ENCODE results near the gene XCL2.
"Not testable (repeated sequence)": the region's sequence is repeated elsewhere in the genome, so short reads cannot be mapped to it uniquely, and the experiment has no call there.

The XCL2 gene

DNA sequence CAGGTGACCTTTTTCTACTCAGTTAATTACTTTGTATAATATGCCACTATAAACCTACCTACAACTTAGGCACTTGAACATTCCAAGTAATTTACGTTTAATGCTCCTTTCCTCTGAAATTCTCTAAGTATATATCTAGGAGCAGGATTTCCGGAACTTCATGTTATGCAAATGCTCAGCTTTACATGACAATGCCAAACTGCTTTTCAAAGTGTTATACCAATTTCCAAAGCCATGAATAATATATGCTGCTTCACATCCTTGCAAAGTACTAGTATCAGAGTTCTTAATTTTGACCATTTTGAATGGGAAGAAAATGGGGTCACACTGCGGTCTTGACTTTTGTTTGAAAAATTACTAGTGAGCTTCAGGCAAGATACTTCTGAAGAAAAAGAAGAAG lies 26.9 kb upstream of the XCL2 start:
- no peak for DNase-seq
- TF ChIP-seq POLR2A (IDR thresholded peaks at IDR 0.05; ENCODE audit: low read length) (no peak), GATA1 (IDR thresholded peaks at IDR 0.05; ENCODE audit: low read depth, low read length) (no peak)

GRCh38 chr1:168568346-168568745 lies 24.5 kb upstream of the XCL2 start:
- DNase-seq, result no peak
- TF ChIP-seq POLR2A (IDR thresholded peaks at IDR 0.05; ENCODE audit: low read length) (no peak), GATA1 (IDR thresholded peaks at IDR 0.05; ENCODE audit: low read depth, low read length) (no peak)

GRCh38 chr1:168567568-168567967 lies 23.8 kb upstream of the XCL2 start:
- no peak for DNase-seq
- TF ChIP-seq GATA1 (IDR thresholded peaks at IDR 0.05; ENCODE audit: low read depth, low read length) (no peak), POLR2A (IDR thresholded peaks at IDR 0.05; ENCODE audit: low read length) (no peak)

- TF ChIP-seq POLR2A (IDR thresholded peaks at IDR 0.05; ENCODE audit: low read length) (no peak), GATA1 (IDR thresholded peaks at IDR 0.05; ENCODE audit: low read depth, low read length) (no peak)
- DNase-seq, result no peak
Measured at GRCh38 chr1:168567007-168567406, 23.2 kb upstream of the XCL2 start.

- no peak for DNase-seq
- no peak for TF ChIP-seq POLR2A (IDR thresholded peaks at IDR 0.05; ENCODE audit: low read length)
- TF ChIP-seq GATA1 (IDR thresholded peaks at IDR 0.05; ENCODE audit: low read depth, low read length), result no peak
Measured at GRCh38 chr1:168565825-168566224, 22.0 kb upstream of the XCL2 start.

DNA sequence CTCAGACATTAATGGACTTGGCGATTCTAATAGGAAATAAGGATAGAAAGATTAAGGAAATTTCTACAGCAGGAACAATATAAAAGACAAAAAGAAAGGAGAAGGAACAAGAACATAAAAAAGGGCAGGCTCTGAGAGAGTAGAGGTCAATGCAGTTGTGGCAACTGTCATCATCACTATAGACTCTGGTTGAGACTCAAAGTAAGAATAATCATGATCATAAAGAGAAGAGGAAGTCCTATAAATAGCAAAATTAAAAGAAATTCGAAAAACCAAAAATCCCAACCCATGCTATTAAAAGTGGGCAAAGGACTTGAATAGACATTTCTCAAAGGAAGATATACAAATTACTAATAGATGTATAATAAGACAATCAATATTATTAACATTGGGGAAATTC lies 18.2 kb upstream of the XCL2 start:
- TF ChIP-seq GATA1 (IDR thresholded peaks at IDR 0.05; ENCODE audit: low read depth, low read length) (no peak), POLR2A (IDR thresholded peaks at IDR 0.05; ENCODE audit: low read length) (no peak)
- no peak for DNase-seq

GRCh38 chr1:168560370-168560769 lies 16.6 kb upstream of the XCL2 start:
- TF ChIP-seq POLR2A (IDR thresholded peaks at IDR 0.05; ENCODE audit: low read length), result no peak
- no peak for TF ChIP-seq GATA1 (IDR thresholded peaks at IDR 0.05; ENCODE audit: low read depth, low read length)
- DNase-seq, result no peak

- TF ChIP-seq GATA1 (IDR thresholded peaks at IDR 0.05; ENCODE audit: low read depth, low read length), result no peak
- no peak for TF ChIP-seq POLR2A (IDR thresholded peaks at IDR 0.05; ENCODE audit: low read length)
- DNase-seq, result no peak
Measured at GRCh38 chr1:168556647-168557046, 12.8 kb upstream of the XCL2 start.

DNA sequence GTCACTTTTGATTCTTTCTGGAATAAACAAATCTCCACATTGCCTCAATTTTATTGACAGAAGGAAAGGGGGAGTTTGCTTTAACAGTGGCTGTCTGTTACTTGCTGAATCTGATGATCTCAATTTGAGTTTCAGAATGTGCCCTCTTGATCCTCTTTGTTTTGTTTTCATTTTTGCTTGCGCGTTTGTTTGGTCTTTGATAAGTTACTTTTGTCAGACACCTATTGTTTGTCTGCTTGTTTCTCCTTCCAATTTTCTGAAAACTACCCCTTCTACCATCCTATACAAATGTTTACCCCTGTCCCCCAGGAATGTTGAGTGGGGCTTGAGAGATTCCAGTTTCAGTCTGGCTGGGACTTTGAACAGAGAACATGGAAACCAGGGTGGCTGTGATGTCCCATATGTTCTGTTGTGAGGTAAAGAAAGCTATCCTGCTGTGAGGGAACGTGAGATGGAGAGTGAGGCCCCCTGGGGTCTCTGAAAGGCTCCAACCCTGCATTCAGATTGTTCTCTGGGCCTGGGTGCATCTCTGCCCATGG lies 11.8 kb upstream of the XCL2 start:
- DNase-seq, result no peak
- TF ChIP-seq POLR2A (IDR thresholded peaks at IDR 0.05; ENCODE audit: low read length), result no peak
- TF ChIP-seq GATA1 (IDR thresholded peaks at IDR 0.05; ENCODE audit: low read depth, low read length), result no peak

DNA sequence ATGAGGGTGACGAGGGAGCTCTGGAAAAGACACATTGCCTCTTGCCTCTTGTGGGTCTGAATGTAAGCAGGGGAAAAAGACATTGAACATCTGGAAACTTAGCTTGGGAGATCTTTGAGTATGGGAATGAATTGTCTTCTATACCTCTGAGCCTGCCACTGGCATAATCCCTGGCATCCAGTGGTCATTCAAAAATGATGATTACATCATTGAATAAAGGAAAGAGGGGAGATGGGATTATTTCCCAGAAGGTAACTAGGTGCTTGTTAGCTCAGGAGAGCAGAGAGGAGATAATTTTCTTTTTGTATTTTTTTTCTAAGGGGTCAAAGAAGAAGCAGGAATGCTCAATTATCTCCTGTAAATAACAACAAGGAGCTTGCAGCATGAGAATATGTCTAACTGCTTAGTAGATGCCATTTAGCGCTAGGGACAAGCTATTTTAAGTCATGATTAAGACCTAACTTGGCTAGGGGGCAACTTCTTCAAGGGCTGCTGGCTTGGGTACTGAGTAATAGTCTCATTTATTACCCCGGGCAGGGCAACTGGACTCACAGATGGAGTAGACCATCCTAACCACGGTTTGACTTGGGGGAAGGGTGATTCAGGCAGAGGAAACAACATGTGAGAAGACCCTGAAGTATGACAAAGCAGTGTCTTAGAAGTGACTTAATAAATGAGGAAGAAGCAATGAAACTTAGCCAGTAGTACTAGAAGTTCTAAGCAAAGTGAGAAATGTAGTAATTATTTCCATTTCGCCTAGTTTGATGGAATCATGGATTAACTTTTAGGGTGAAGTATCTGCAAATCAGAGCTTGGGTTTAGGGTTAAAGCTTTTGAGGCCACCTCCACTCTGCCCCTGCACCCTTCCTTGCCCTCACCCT lies 11.0 kb upstream of the XCL2 start:
- TF ChIP-seq GATA1 (IDR thresholded peaks at IDR 0.05; ENCODE audit: low read depth, low read length) (no peak), POLR2A (IDR thresholded peaks at IDR 0.05; ENCODE audit: low read length) (no peak)
- no peak for DNase-seq

- DNase-seq, result no peak
- no peak for TF ChIP-seq POLR2A (IDR thresholded peaks at IDR 0.05; ENCODE audit: low read length)
- TF ChIP-seq GATA1 (IDR thresholded peaks at IDR 0.05; ENCODE audit: low read depth, low read length), result no peak
Measured at GRCh38 chr1:168553680-168554553, 10.1 kb upstream of the XCL2 start.

DNA sequence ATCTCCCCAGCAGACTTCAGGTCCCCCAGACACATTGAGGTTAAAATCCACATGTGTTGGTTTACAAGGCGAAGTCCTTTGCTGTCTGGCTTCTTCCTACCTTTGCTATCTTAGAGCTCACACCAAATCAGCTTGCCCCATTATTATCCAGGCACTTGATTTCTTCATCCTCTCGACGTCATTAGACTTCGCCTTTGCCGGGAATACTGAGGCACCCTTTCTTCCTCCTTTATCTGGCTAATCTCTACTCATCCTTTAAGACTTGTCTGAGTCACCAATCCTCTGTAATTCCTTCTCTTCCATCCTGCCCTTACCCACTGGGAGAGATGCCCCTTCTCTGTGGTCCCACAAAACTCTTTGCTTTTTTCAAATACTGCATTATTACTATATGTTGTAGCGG lies 9.2 kb upstream of the XCL2 start:
- TF ChIP-seq POLR2A (IDR thresholded peaks at IDR 0.05; ENCODE audit: low read length), result no peak
- TF ChIP-seq GATA1 (IDR thresholded peaks at IDR 0.05; ENCODE audit: low read depth, low read length), result no peak
- DNase-seq, result no peak

GRCh38 chr1:168551688-168552087 lies 7.9 kb upstream of the XCL2 start:
- no peak for DNase-seq
- no peak for TF ChIP-seq GATA1 (IDR thresholded peaks at IDR 0.05; ENCODE audit: low read depth, low read length)
- no peak for TF ChIP-seq POLR2A (IDR thresholded peaks at IDR 0.05; ENCODE audit: low read length)

GRCh38 chr1:168550971-168551370 lies 7.2 kb upstream of the XCL2 start:
- TF ChIP-seq GATA1 (IDR thresholded peaks at IDR 0.05; ENCODE audit: low read depth, low read length), result no peak
- TF ChIP-seq POLR2A (IDR thresholded peaks at IDR 0.05; ENCODE audit: low read length), result no peak
- DNase-seq, result no peak

DNA sequence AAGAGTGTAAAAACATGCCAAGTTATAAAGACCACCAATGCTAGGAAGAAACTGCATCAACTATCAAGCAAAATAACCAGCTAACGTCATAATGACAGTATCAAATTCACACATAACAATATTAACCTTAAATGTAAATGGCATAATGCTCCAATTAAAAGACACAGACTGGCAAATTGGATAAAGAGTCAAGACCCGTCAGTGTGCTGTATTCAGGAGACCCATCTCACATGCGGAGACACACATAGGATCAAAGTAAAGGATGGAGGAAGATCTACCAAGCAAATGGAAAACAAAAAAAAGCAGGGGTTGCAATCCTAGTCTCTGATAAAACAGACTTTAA lies 2.7 kb upstream of the XCL2 start:
- not testable (repeated sequence) for DNase-seq

- DNase-seq, result peak; percentile 44 to 46
Measured at GRCh38 chr1:168545678-168546552, 2.1 kb upstream of the XCL2 start.

- DNase-seq, result not testable (repeated sequence)
Measured at GRCh38 chr1:168542978-168543377, 819 bp downstream of the XCL2 start.

DNA sequence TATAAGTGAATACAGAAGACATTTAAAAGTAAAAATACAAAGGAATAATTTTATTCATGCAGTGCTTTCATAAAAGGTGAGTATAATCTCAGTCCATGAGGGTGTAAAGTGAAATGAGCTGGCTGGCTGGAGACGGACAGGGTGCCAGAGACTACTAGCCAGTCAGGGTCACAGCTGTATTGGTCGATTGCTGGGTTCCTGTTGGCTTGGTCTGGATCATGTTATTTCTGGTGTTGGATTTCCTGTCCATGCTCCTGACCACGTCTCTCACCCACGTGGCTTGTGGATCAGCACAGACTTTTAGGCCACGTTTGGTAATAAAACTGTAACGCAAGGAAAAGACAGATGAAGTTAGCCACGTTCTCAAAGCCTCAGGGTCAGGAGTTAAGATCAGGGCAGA lies 3.0 kb downstream of the XCL2 start:
- DNase-seq, result not testable (repeated sequence)
